ENCODE results near the gene RASSF4. TPM values are rescaled to one million over a fixed set of nuclear protein-coding genes. Genes with fewer than 3 reads are reported as not detected.
A peak's percentile ranks its signal among the peaks of the same experiment; 100 is the strongest.

RASSF4 gene
- total RNA-seq, 1 experiment from 2014 or later, result 2.8 TPM

DNA sequence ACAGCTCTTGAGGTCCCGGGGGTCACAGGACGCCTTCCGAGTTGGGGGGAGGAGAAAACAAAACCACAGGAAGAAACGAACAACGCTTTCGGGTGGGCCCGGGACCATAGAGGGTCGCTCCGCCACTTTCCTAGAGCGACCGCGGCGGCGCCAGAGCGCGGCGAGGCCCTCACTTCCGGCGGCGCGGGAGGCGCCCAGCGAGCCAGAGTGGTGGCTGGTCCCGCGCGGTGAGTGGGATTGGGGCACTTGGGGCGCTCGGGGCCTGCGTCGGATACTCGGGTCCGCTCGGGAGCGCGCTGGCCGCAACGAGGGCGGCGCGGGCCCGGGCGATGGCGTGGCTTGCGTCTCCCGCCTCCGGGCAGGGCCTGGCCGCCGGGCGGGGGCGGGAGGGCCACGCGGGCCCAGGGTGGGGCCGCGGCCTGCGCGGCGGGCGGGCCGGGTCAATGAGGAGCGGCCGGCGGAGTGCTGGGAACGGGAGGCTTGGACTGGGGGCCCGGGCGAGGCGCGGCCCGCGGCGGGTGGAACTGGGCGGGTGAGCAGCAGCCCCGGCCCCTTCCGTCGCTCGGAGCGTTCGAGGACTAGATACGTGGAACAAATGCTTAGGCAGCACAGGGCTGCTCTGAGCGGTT is 41.3 kb downstream of the RASSF4 start, which contains the start of gene ZNF22 (continued):
- TF ChIP-seq, protein P1, sequence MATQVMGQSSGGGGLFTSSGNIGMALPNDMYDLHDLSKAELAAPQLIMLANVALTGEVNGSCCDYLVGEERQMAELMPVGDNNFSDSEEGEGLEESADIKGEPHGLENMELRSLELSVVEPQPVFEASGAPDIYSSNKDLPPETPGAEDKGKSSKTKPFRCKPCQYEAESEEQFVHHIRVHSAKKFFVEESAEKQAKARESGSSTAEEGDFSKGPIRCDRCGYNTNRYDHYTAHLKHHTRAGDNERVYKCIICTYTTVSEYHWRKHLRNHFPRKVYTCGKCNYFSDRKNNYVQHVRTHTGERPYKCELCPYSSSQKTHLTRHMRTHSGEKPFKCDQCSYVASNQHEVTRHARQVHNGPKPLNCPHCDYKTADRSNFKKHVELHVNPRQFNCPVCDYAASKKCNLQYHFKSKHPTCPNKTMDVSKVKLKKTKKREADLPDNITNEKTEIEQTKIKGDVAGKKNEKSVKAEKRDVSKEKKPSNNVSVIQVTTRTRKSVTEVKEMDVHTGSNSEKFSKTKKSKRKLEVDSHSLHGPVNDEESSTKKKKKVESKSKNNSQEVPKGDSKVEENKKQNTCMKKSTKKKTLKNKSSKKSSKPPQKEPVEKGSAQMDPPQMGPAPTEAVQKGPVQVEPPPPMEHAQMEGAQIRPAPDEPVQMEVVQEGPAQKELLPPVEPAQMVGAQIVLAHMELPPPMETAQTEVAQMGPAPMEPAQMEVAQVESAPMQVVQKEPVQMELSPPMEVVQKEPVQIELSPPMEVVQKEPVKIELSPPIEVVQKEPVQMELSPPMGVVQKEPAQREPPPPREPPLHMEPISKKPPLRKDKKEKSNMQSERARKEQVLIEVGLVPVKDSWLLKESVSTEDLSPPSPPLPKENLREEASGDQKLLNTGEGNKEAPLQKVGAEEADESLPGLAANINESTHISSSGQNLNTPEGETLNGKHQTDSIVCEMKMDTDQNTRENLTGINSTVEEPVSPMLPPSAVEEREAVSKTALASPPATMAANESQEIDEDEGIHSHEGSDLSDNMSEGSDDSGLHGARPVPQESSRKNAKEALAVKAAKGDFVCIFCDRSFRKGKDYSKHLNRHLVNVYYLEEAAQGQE (IDR thresholded peaks at IDR 0.05; ENCODE audit: low read depth), result no peak
- TF ChIP-seq RAD21 (IDR thresholded peaks at IDR 0.05; ENCODE audit: low read depth) (no peak), TCF7L2 (IDR thresholded peaks at IDR 0.05; ENCODE audit: borderline replicate concordance, extremely low read depth, insufficient read depth, insufficient read length) (peak; percentile 8), SP1 (IDR thresholded peaks at IDR 0.05; ENCODE audit: low read depth) (no peak)
- TF ChIP-seq, protein P2, sequence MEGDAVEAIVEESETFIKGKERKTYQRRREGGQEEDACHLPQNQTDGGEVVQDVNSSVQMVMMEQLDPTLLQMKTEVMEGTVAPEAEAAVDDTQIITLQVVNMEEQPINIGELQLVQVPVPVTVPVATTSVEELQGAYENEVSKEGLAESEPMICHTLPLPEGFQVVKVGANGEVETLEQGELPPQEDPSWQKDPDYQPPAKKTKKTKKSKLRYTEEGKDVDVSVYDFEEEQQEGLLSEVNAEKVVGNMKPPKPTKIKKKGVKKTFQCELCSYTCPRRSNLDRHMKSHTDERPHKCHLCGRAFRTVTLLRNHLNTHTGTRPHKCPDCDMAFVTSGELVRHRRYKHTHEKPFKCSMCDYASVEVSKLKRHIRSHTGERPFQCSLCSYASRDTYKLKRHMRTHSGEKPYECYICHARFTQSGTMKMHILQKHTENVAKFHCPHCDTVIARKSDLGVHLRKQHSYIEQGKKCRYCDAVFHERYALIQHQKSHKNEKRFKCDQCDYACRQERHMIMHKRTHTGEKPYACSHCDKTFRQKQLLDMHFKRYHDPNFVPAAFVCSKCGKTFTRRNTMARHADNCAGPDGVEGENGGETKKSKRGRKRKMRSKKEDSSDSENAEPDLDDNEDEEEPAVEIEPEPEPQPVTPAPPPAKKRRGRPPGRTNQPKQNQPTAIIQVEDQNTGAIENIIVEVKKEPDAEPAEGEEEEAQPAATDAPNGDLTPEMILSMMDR (IDR thresholded peaks at IDR 0.05 in 2 of 3, conservative IDR thresholded peaks at IDR 0.05 in 1 of 3; ENCODE audit: borderline replicate concordance in 1 of 3, insufficient read depth in 1 of 3, low read depth in 2 of 3, low read length in 2 of 3), result no peak
